GM12878 (cell line): Measurements from ENCODE around the gene ZIC1. TPM values are rescaled to one million over a fixed set of nuclear protein-coding genes. Genes with fewer than 3 reads are reported as not detected.

Experiments used
- ATAC-seq: fragments of 200-7000 bp; cut with Tn5 transposase; 3 replicates; pipeline ENCODE4 v1.9.1; 2020; ENCODE audit warnings: mild to moderate bottlenecking, moderate library complexity
- BruUV-seq: library from RNA; stranded (reverse); fragments of 400-500 nt; replicated peaks from 2 replicates; lab custom pipeline; 2021; lab: Mats Ljungman, UMichigan
- CTCF ChIA-PET: fragments of 300-600 bp; sonication (Branson Sonifier 250); formaldehyde crosslinking; extraction: SDS; loops from one replicate; lab custom pipeline; 2021; ENCODE audit warnings: inconsistent platforms; lab: Yijun Ruan, JAX
- POLR2A ChIA-PET: fragments of 350-600 bp; formaldehyde crosslinking; extraction: SDS; loops from one replicate; lab custom pipeline; 2021; ENCODE audit warnings: inconsistent platforms; lab: Charles Lee
- RAD21 ChIA-PET: fragments of 300-600 bp; sonication (Branson Sonifier 250); formaldehyde crosslinking; loops from one replicate; lab custom pipeline; 2023; ENCODE audit warnings: antibody characterized with exemption; ENCODE audit not compliant: unreplicated experiment; lab: Charles Lee
- SMC1A ChIA-PET: fragments of 300-600 bp; sonication (Branson Sonifier 250); formaldehyde crosslinking; loops from one replicate; lab custom pipeline; 2023; ENCODE audit not compliant: unreplicated experiment, uncharacterized antibody; lab: Charles Lee
- DNase-seq: peaks from one replicate; pipeline ENCODE4 v3.0.0-alpha.2; 2011; ENCODE audit warnings: low read depth, low spot score
- FAIRE-seq: peaks from 3 replicates; lab custom pipeline; 2011; peaks lifted over from hg19 to GRCh38; lab: Jason Lieb, UNC
- H2AFZ ChIP-seq: 2 replicates; pipeline ENCODE4 v1.6.0; 2011; ENCODE audit warnings: low read depth, low read length, control low read depth; ENCODE audit not compliant: control insufficient read depth
- H3K27ac ChIP-seq: 2 replicates; pipeline ENCODE4 v1.5.1; 2011; ENCODE audit warnings: control low read depth; ENCODE audit not compliant: control insufficient read depth, insufficient read depth
- H3K27me3 ChIP-seq, 2 experiments: replicated peaks in 1 of 2; 2 replicates each; pipeline versions ENCODE4 v1.6.0 to v1.6.1; 2011; ENCODE audit warnings: low read length in 1 of 2; ENCODE audit not compliant: control insufficient read depth in 2 of 2, insufficient read depth in 2 of 2
- H3K36me3 ChIP-seq, 2 experiments: 2 replicates each; pipeline ENCODE4 v1.5.1; 2011; ENCODE audit warnings: low read length in 1 of 2; ENCODE audit not compliant: control insufficient read depth in 2 of 2, insufficient read depth in 2 of 2
- H3K4me1 ChIP-seq: 2 replicates; pipeline ENCODE4 v1.6.1; 2011; ENCODE audit warnings: mild to moderate bottlenecking, low read length, moderate library complexity, mixed read lengths; ENCODE audit not compliant: control insufficient read depth, insufficient read depth
- H3K4me2 ChIP-seq: 2 replicates; pipeline ENCODE4 v1.6.0; 2011; ENCODE audit warnings: control low read depth; ENCODE audit not compliant: control insufficient read depth, insufficient read depth
- H3K4me3 ChIP-seq: fragments of 200-600 bp; sonication (generic); 2 replicates; pipeline ENCODE4 v1.5.1; 2016
- H3K79me2 ChIP-seq: 2 replicates; pipeline ENCODE4 v1.6.0; 2011; ENCODE audit warnings: low read length; ENCODE audit not compliant: control insufficient read depth, insufficient read depth
- H3K9ac ChIP-seq: 2 replicates; pipeline ENCODE4 v1.8.0; 2011; ENCODE audit warnings: low read length, control low read depth, mixed read lengths; ENCODE audit not compliant: control insufficient read depth, insufficient read depth
- H3K9me3 ChIP-seq: replicated peaks from 3 replicates; pipeline ENCODE4 v1.5.1; 2011; ENCODE audit warnings: mild to moderate bottlenecking, low read length; ENCODE audit not compliant: control insufficient read depth, insufficient read depth
- H4K20me1 ChIP-seq: 2 replicates; pipeline ENCODE4 v1.6.0; 2011; ENCODE audit not compliant: control insufficient read depth, insufficient read depth
- HDAC6 ChIP-seq: fragments of 200-600 bp; sonication (generic); IDR thresholded peaks from one replicate; pipeline ENCODE4 v1.8.0; 2017; ENCODE audit warnings: antibody characterized with exemption; ENCODE audit not compliant: unreplicated experiment
- KLF5 ChIP-seq: fragments of 450-650 bp; IDR thresholded peaks from 2 replicates; pipeline ENCODE4 v1.6.1; 2014; ENCODE audit warnings: mild to moderate bottlenecking; ENCODE audit not compliant: partially characterized antibody
- RAD51 ChIP-seq: fragments of 450-650 bp; IDR thresholded peaks from 2 replicates; pipeline ENCODE4 v1.6.1; 2016; ENCODE audit warnings: moderate library complexity, mild to moderate bottlenecking, inconsistent platforms
- RFX5 ChIP-seq: IDR thresholded peaks from 2 replicates; pipeline ENCODE4 v1.6.1; 2011; ENCODE audit warnings: low read depth, low read length, improper control_type of control experiment
- SREBF2 ChIP-seq: IDR thresholded peaks from 2 replicates; pipeline ENCODE4 v1.6.1; 2012; ENCODE audit warnings: mild to moderate bottlenecking, low read length
- YY1 ChIP-seq: IDR thresholded peaks from 2 replicates; pipeline ENCODE4 v1.6.1; 2011; ENCODE audit warnings: low read depth, mild to moderate bottlenecking, low read length
- WGBS: methylation state at CpG from one replicate; pipeline ENCODE4 v1.1.6; 2016; ENCODE audit warnings: low lambda C conversion rate; ENCODE audit not compliant: insufficient replicate concordance, insufficient coverage; ENCODE audit errors: missing lambda C conversion rate; 5-methylcytosine and 5-hydroxymethylcytosine counted together
- in situ Hi-C: fragments of 300-500 bp; cut with MboI; formaldehyde crosslinking; loops from 9 replicates; pipeline ENCODE4 v1.14.3; 2018; ENCODE audit warnings: mixed read lengths
- intact Hi-C: fragments of 100-400 bp; cut with micrococcal nuclease; formaldehyde crosslinking; loops from one replicate; pipeline ENCODE4 v1.14.2; 2022; ENCODE audit not compliant: unreplicated experiment
- polyA plus RNA-seq, 11 experiments: library from polyadenylated mRNA; depleted of rRNA in 4 of 11; unstranded in 6 of 11; stranded (reverse) in 5 of 11; fragments of >200 nt; fragmentation: Nextera tagmentation in 4 of 11; fragmentation: Illumina TruSeq in 1 of 11; extraction: Ambion mirVana in 4 of 11; extraction: Trizol in 1 of 11; gene quantifications; 1 replicate in 1 of 11; 2 replicates in 10 of 11; pipeline versions ENCODE4 v1.2.1 to v1.2.3, GENCODE V29; 2011 to 2016; ENCODE audit warnings: inconsistent platforms in 2 of 11, missing spikeins in 2 of 11, low read depth in 1 of 11
- total RNA-seq, 4 experiments: library from RNA; depleted of rRNA in 3 of 4; stranded (reverse); fragments of >200 nt in 3 of 4; fragmentation: Illumina TruSeq in 1 of 4; extraction: Trizol in 1 of 4; gene quantifications; 2 replicates each; pipeline versions ENCODE4 v1.2.1 to v1.2.3, GENCODE V29; 2013 to 2021
- TF ChIP-seq, protein P1 (sequence below): IDR thresholded peaks from 2 replicates; pipeline ENCODE4 v1.6.1; 2012; ENCODE audit warnings: mild to moderate bottlenecking, low read depth, low read length
- TF ChIP-seq, protein P2 (sequence below): fragments of 450-650 bp; IDR thresholded peaks from 2 replicates; pipeline ENCODE4 v1.6.1; 2017; ENCODE audit warnings: mild to moderate bottlenecking, moderate library complexity
- TF ChIP-seq, protein P3 (sequence below): IDR thresholded peaks from 2 replicates; pipeline ENCODE4 v1.6.1; 2011; ENCODE audit warnings: mild to moderate bottlenecking, low read depth, low read length, moderate library complexity; ENCODE audit not compliant: insufficient replicate concordance
- TF ChIP-seq, protein P4 (sequence below): fragments of 450-650 bp; formaldehyde crosslinking; IDR thresholded peaks from 2 replicates; pipeline ENCODE4 v1.4.0; 2022; ENCODE audit warnings: mild to moderate bottlenecking, moderate library complexity

ZIC1 gene
- total and polyA plus RNA-seq, 10 of the 15 experiments (the other 5 are each of a cell fraction or from before 2014, with no cell fraction given): not detected

DNA sequence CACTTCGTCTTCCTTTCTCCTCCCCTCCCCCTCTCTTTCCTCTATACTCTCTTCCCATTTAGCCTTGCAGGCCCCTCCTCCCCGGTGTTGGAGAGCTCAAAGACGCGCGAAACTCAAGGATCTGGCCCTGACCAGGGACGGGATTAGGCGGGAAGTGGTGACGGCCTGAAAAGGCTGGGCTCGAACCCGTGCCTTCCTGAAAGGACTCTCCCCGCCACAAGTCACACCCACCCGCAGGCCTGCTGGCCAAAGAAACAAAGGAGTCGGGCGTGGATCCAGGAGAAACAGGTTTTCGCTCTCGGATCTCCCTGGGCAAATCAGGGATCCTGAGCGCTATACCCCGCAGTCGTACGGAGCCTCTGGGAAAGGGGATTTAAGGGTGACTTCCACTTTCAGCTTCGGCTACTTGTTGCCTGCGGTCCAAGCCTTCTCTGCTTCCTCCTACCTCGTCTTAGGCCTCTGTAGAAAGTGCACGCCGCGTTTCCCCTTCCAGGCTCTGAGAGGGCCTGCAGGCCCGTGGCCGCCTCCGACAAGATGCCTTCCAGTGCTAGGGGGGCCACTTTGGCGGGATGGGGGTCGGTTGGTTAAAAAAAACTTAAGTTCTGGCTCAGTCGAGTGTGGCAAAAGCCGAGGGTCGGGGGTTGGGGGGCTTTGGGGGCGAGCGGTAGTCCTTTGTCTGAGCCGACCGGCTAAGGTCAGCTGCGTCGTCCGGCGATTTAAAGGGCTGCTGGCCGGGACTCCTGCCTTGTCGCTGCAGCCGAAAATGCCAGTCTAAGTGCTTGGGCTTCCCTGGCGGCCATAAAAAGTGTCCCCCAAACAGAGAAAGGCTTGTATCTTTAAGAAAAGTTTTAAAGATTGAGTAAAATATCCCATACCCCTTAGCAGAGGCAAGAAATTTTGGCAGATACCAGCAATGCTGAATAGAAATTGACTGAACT is 11.0 kb upstream of the ZIC1 start:
- RAD21 ChIA-PET: no interaction called here
- no peaks in the 10 kb centered on the region; the same call in 2 of the 3 replicates for H3K9me3 ChIP-seq
- 40% methylated on average over 39 of the region's 46 CpGs for whole genome bisulfite sequencing
- no peaks in the 10 kb centered on the region for H3K36me3 ChIP-seq
- ATAC-seq (no peak), FAIRE-seq (no peak), DNase-seq (no peak)
- H3K4me3 ChIP-seq: no peak overlapping the region
- H2AFZ ChIP-seq: no peak overlapping the region
- no peak for TF ChIP-seq KLF5
- no peak for TF ChIP-seq HDAC6
- no peak for TF ChIP-seq YY1
- no peak for TF ChIP-seq RAD51
- TF ChIP-seq, protein P1, sequence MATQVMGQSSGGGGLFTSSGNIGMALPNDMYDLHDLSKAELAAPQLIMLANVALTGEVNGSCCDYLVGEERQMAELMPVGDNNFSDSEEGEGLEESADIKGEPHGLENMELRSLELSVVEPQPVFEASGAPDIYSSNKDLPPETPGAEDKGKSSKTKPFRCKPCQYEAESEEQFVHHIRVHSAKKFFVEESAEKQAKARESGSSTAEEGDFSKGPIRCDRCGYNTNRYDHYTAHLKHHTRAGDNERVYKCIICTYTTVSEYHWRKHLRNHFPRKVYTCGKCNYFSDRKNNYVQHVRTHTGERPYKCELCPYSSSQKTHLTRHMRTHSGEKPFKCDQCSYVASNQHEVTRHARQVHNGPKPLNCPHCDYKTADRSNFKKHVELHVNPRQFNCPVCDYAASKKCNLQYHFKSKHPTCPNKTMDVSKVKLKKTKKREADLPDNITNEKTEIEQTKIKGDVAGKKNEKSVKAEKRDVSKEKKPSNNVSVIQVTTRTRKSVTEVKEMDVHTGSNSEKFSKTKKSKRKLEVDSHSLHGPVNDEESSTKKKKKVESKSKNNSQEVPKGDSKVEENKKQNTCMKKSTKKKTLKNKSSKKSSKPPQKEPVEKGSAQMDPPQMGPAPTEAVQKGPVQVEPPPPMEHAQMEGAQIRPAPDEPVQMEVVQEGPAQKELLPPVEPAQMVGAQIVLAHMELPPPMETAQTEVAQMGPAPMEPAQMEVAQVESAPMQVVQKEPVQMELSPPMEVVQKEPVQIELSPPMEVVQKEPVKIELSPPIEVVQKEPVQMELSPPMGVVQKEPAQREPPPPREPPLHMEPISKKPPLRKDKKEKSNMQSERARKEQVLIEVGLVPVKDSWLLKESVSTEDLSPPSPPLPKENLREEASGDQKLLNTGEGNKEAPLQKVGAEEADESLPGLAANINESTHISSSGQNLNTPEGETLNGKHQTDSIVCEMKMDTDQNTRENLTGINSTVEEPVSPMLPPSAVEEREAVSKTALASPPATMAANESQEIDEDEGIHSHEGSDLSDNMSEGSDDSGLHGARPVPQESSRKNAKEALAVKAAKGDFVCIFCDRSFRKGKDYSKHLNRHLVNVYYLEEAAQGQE: no peak
- TF ChIP-seq, protein P2, sequence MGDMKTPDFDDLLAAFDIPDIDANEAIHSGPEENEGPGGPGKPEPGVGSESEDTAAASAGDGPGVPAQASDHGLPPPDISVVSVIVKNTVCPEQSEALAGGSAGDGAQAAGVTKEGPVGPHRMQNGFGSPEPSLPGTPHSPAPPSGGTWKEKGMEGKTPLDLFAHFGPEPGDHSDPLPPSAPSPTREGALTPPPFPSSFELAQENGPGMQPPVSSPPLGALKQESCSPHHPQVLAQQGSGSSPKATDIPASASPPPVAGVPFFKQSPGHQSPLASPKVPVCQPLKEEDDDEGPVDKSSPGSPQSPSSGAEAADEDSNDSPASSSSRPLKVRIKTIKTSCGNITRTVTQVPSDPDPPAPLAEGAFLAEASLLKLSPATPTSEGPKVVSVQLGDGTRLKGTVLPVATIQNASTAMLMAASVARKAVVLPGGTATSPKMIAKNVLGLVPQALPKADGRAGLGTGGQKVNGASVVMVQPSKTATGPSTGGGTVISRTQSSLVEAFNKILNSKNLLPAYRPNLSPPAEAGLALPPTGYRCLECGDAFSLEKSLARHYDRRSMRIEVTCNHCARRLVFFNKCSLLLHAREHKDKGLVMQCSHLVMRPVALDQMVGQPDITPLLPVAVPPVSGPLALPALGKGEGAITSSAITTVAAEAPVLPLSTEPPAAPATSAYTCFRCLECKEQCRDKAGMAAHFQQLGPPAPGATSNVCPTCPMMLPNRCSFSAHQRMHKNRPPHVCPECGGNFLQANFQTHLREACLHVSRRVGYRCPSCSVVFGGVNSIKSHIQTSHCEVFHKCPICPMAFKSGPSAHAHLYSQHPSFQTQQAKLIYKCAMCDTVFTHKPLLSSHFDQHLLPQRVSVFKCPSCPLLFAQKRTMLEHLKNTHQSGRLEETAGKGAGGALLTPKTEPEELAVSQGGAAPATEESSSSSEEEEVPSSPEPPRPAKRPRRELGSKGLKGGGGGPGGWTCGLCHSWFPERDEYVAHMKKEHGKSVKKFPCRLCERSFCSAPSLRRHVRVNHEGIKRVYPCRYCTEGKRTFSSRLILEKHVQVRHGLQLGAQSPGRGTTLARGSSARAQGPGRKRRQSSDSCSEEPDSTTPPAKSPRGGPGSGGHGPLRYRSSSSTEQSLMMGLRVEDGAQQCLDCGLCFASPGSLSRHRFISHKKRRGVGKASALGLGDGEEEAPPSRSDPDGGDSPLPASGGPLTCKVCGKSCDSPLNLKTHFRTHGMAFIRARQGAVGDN: no peak
- TF ChIP-seq, protein P3, sequence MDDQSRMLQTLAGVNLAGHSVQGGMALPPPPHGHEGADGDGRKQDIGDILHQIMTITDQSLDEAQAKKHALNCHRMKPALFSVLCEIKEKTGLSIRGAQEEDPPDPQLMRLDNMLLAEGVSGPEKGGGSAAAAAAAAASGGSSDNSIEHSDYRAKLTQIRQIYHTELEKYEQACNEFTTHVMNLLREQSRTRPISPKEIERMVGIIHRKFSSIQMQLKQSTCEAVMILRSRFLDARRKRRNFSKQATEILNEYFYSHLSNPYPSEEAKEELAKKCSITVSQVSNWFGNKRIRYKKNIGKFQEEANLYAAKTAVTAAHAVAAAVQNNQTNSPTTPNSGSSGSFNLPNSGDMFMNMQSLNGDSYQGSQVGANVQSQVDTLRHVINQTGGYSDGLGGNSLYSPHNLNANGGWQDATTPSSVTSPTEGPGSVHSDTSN: no peak
- TF ChIP-seq RFX5: no peak
- TF ChIP-seq, protein P4, sequence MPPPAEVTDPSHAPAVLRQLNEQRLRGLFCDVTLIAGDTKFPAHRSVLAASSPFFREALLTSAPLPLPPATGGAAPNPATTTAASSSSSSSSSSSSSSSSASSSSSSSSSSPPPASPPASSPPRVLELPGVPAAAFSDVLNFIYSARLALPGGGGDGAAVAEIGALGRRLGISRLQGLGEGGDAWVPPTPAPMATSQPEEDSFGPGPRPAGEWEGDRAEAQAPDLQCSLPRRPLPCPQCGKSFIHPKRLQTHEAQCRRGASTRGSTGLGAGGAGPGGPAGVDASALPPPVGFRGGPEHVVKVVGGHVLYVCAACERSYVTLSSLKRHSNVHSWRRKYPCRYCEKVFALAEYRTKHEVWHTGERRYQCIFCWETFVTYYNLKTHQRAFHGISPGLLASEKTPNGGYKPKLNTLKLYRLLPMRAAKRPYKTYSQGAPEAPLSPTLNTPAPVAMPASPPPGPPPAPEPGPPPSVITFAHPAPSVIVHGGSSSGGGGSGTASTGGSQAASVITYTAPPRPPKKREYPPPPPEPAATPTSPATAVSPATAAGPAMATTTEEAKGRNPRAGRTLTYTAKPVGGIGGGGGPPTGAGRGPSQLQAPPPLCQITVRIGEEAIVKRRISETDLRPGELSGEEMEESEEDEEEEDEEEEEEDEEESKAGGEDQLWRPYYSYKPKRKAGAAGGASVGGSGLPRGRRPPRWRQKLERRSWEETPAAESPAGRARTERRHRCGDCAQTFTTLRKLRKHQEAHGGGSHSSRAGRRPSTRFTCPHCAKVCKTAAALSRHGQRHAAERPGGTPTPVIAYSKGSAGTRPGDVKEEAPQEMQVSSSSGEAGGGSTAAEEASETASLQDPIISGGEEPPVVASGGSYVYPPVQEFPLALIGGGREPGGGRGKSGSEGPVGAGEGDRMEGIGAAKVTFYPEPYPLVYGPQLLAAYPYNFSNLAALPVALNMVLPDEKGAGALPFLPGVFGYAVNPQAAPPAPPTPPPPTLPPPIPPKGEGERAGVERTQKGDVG (CRISPR knock-in tag): no peak
- TF ChIP-seq SREBF2: no peak
- in situ Hi-C loops (no loop called here), intact Hi-C loops (no loop called here)
- H3K9ac ChIP-seq: no peak overlapping the region
- SMC1A ChIA-PET: interaction anchor here (0.8 kb wide), 1 partner anchor 15 kb away, joined by 3 read pairs; no protein-coding TSS in a partner anchor
- BruUV-seq: no TSS peak
- H3K27ac ChIP-seq: no peak overlapping the region
- H3K4me2 ChIP-seq: no peak overlapping the region
- POLR2A ChIA-PET: no interaction called here
- H3K4me1 ChIP-seq: no peaks in the 10 kb centered on the region
- CTCF ChIA-PET: no interaction called here
- no peaks in the 10 kb centered on the region for H3K79me2 ChIP-seq
- H3K27me3 ChIP-seq: peaks cover 2 to 11% of the 10 kb centered on the region in 2 experiments
- no peaks in the 10 kb centered on the region for H4K20me1 ChIP-seq
